ENCODE data around the gene MSANTD1.

DNA sequence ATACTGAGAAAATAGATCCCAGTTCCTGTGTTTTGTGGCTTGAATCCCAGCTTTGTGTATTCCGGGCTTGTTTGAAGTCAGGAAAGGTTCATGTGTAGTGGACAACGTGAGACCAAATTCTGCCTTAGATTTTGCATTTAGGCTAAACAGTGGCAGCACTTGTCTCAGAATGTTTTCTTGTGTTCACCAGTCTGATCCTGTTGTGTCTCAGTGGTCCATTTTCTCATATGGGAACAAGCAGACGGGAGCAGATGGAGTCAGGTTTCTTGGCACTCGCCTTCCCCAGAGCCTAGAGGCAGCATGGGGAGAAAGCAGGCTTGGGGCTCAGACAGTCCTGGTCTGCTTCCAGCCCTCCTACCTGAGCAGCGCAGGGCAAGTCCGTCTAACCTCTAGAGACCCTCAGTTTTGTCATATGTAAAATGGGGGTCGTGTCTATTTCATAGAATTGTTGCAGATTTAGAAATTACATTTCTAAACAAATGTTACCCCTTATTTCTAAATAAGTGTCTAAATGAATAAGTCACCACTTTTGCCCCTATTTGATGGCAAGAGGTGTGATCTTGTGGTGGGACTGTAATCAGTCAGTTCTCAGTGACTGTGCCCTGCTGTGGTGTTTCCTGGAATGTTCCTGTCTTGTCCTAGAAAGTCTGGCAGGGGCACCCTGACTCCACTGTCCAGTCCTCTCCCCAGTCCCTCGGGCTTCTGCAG lies 28.3 kb upstream of the MSANTD1 start:
- TF ChIP-seq, protein P1, sequence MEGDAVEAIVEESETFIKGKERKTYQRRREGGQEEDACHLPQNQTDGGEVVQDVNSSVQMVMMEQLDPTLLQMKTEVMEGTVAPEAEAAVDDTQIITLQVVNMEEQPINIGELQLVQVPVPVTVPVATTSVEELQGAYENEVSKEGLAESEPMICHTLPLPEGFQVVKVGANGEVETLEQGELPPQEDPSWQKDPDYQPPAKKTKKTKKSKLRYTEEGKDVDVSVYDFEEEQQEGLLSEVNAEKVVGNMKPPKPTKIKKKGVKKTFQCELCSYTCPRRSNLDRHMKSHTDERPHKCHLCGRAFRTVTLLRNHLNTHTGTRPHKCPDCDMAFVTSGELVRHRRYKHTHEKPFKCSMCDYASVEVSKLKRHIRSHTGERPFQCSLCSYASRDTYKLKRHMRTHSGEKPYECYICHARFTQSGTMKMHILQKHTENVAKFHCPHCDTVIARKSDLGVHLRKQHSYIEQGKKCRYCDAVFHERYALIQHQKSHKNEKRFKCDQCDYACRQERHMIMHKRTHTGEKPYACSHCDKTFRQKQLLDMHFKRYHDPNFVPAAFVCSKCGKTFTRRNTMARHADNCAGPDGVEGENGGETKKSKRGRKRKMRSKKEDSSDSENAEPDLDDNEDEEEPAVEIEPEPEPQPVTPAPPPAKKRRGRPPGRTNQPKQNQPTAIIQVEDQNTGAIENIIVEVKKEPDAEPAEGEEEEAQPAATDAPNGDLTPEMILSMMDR (IDR thresholded peaks at IDR 0.05), result no peak
- TF ChIP-seq EP300 (IDR thresholded peaks at IDR 0.05; ENCODE audit: low read depth) (no peak), POLR2AphosphoS5 (IDR thresholded peaks at IDR 0.05) (no peak)
